ENCODE data around the gene KDM8. TPM values are rescaled to one million over a fixed set of nuclear protein-coding genes. Genes with fewer than 3 reads are reported as not detected.

KDM8 gene
- total and polyA plus RNA-seq, 9 of the 15 experiments (the other 6 are each of a cell fraction or from before 2014, with no cell fraction given), result 0.61 to 9.1 (median 5.4) TPM

- TF ChIP-seq ZC3H11A (IDR thresholded peaks at IDR 0.05; ENCODE audit: low read depth, low read length), result no peak
- TF ChIP-seq PRPF4 (IDR thresholded peaks at IDR 0.05; ENCODE audit: insufficient read depth, low read depth, low read length, poor library complexity, severe bottlenecking), result no peak
- TF ChIP-seq SREBF1 (IDR thresholded peaks at IDR 0.05; ENCODE audit: borderline replicate concordance, low read depth, low read length), result no peak
- no peak for TF ChIP-seq CHCHD3 (CRISPR knock-in tag; IDR thresholded peaks at IDR 0.05)
- TF ChIP-seq ZNF444 (CRISPR knock-in tag; IDR thresholded peaks at IDR 0.05), result no peak
- TF ChIP-seq CBFB (CRISPR knock-in tag; IDR thresholded peaks at IDR 0.05), result no peak
- TF ChIP-seq HDAC8 (tag; IDR thresholded peaks at IDR 0.05), result no peak
- TF ChIP-seq FOXA1 (IDR thresholded peaks at IDR 0.05; ENCODE audit: borderline replicate concordance), result no peak
- TF ChIP-seq KDM2B (CRISPR knock-in tag; IDR thresholded peaks at IDR 0.05), result no peak
- no peak for TF ChIP-seq HDAC6 (IDR thresholded peaks at IDR 0.05; ENCODE audit: low read depth, low read length)
- no peak for TF ChIP-seq AFF1 (IDR thresholded peaks at IDR 0.05; ENCODE audit: low read depth in 1 of 2, partially characterized antibody in 2 of 2)
- TF ChIP-seq PHF21A (IDR thresholded peaks at IDR 0.05; ENCODE audit: borderline replicate concordance, low read depth), result no peak
- TF ChIP-seq ETV6 (IDR thresholded peaks at IDR 0.05; ENCODE audit: borderline replicate concordance in 1 of 2, low read depth in 2 of 2, low read length in 1 of 2), result no peak
- no peak for TF ChIP-seq ETV6 (CRISPR knock-in tag; IDR thresholded peaks at IDR 0.05; ENCODE audit: borderline replicate concordance)
- TF ChIP-seq ZBTB26 (CRISPR knock-in tag; IDR thresholded peaks at IDR 0.05), result no peak
- no peak for TF ChIP-seq FOXA3 (CRISPR knock-in tag; conservative IDR thresholded peaks at IDR 0.05 in 1 of 2, IDR thresholded peaks at IDR 0.05 in 1 of 2)
- TF ChIP-seq U2AF2 (optimal IDR thresholded peaks at IDR 0.05; ENCODE audit: low read depth, low read length), result no peak
- TF ChIP-seq E2F1 (CRISPR knock-in tag; IDR thresholded peaks at IDR 0.05), result no peak
- TF ChIP-seq IRF1 (CRISPR knock-in tag; IDR thresholded peaks at IDR 0.05; ENCODE audit: borderline replicate concordance), result no peak
Measured at GRCh38 chr16:27268376-27269299, 65.3 kb downstream of the KDM8 start, which contains the start of gene NSMCE1 (continued).

Data from K562 (cell line).